DOHH2 (cell line): ENCODE data around the gene GXYLT2.
"Not testable (repeated sequence)": the region's sequence is repeated elsewhere in the genome, so short reads cannot be mapped to it uniquely, and the experiment has no call there.

Source experiments
- H3F3A ChIP-seq: fragments of 200-600 bp; sonication (generic), shearing (Covaris generic); 2 replicates; pipeline ENCODE4 v1.6.0; 2016; ENCODE audit warnings: antibody characterized with exemption, mild to moderate bottlenecking; ENCODE audit not compliant: control insufficient read depth, insufficient read depth
- H3K27ac ChIP-seq: fragments of 200-600 bp; sonication (generic); 2 replicates; pipeline ENCODE4 v1.5.1; 2014; ENCODE audit warnings: low read depth, mild to moderate bottlenecking, low read length, moderate library complexity
- H3K27me3 ChIP-seq: fragments of 200-600 bp; sonication (generic); 2 replicates; pipeline ENCODE4 v1.6.1; 2014; ENCODE audit warnings: mild to moderate bottlenecking, low read length, mixed read lengths; ENCODE audit not compliant: control insufficient read depth
- H3K36me3 ChIP-seq: fragments of 200-600 bp; sonication (generic); 2 replicates; pipeline ENCODE4 v1.6.1; 2014; ENCODE audit warnings: mild to moderate bottlenecking, low read length, moderate library complexity, mixed read lengths; ENCODE audit not compliant: control insufficient read depth
- H3K4me1 ChIP-seq: fragments of 200-600 bp; sonication (generic); 2 replicates; pipeline ENCODE4 v1.6.1; 2014; ENCODE audit warnings: mild to moderate bottlenecking, low read length, mixed read lengths; ENCODE audit not compliant: control insufficient read depth
- H3K4me2 ChIP-seq: fragments of 200-600 bp; sonication (generic); 2 replicates; pipeline ENCODE4 v1.6.0; 2014; ENCODE audit warnings: mild to moderate bottlenecking, low read length, moderate library complexity
- H3K4me3 ChIP-seq: fragments of 200-600 bp; sonication (generic); 2 replicates; pipeline ENCODE4 v1.5.1; 2014; ENCODE audit warnings: mild to moderate bottlenecking, low read length, mixed read lengths
- H3K79me2 ChIP-seq: fragments of 200-600 bp; sonication (generic); 2 replicates; pipeline ENCODE4 v1.6.1; 2014; ENCODE audit warnings: mild to moderate bottlenecking, low read length, mixed read lengths; ENCODE audit not compliant: control insufficient read depth
- H3K9me2 ChIP-seq: fragments of 200-600 bp; sonication (generic); replicated peaks from 2 replicates; pipeline ENCODE4 v1.6.1; 2014; ENCODE audit warnings: mild to moderate bottlenecking, low read length, mixed read lengths; ENCODE audit not compliant: control insufficient read depth
- H3K9me3 ChIP-seq: fragments of 200-600 bp; sonication (generic); 2 replicates; pipeline ENCODE4 v1.6.1; 2014; ENCODE audit warnings: antibody characterized with exemption, low read length, mixed read lengths; ENCODE audit not compliant: control insufficient read depth, insufficient read depth
- H4K20me1 ChIP-seq: fragments of 200-600 bp; sonication (generic); 2 replicates; pipeline ENCODE4 v1.6.0; 2014; ENCODE audit warnings: low read depth, mild to moderate bottlenecking, antibody characterized with exemption, low read length, moderate library complexity; ENCODE audit not compliant: control insufficient read depth, insufficient read depth
- CTCF ChIP-seq: fragments of 200-600 bp; sonication (generic); IDR thresholded peaks from one replicate; pipeline ENCODE4 v1.5.1; 2014; ENCODE audit warnings: antibody characterized with exemption, mild to moderate bottlenecking, low read depth, low read length; ENCODE audit not compliant: poor library complexity, severe bottlenecking
- EZH2phosphoT487 ChIP-seq: fragments of 200-600 bp; sonication (generic); IDR thresholded peaks from 2 replicates; pipeline ENCODE4 v1.6.1; 2017; ENCODE audit warnings: borderline replicate concordance, mild to moderate bottlenecking, antibody characterized with exemption, low read length, moderate library complexity, mixed read lengths

GXYLT2 gene

DNA sequence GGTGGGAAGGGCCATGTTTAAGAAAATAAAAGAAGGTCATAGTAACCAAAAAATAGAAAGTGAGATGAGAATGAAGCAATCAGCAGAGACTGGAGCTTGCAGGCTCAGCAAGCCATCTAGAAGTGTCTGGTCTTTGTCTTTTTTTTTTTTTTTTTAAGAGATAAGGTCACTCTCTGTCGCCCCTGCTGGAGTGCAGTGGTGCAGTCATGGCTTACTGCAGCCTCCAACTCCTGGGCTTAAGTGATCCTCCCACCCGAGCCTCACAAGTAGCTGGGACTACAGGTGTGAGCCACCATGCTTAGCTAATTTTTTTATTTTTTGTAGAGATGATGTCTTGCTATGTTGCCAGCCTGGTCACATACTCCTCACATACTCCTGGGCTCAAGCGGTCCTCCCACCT is 36.2 kb downstream of the GXYLT2 start:
- Histone ChIP-seq H4K20me1 (no peaks in the 10 kb centered on the region), H3K4me1 (no peaks in the 10 kb centered on the region), H3K4me2 (no peak overlapping the region), H3K4me3 (no peak overlapping the region), H3F3A (no peaks in the 10 kb centered on the region), H3K27ac (no peak overlapping the region), H3K9me2 (no peaks in the 10 kb centered on the region), H3K79me2 (no peaks in the 10 kb centered on the region), H3K36me3 (no peaks in the 10 kb centered on the region), H3K27me3 (no peaks in the 10 kb centered on the region; the same call in 1 of the 2 replicates), H3K9me3 (no peaks in the 10 kb centered on the region)
- TF ChIP-seq EZH2phosphoT487: no peak
- peak; percentile 33 for TF ChIP-seq CTCF

DNA sequence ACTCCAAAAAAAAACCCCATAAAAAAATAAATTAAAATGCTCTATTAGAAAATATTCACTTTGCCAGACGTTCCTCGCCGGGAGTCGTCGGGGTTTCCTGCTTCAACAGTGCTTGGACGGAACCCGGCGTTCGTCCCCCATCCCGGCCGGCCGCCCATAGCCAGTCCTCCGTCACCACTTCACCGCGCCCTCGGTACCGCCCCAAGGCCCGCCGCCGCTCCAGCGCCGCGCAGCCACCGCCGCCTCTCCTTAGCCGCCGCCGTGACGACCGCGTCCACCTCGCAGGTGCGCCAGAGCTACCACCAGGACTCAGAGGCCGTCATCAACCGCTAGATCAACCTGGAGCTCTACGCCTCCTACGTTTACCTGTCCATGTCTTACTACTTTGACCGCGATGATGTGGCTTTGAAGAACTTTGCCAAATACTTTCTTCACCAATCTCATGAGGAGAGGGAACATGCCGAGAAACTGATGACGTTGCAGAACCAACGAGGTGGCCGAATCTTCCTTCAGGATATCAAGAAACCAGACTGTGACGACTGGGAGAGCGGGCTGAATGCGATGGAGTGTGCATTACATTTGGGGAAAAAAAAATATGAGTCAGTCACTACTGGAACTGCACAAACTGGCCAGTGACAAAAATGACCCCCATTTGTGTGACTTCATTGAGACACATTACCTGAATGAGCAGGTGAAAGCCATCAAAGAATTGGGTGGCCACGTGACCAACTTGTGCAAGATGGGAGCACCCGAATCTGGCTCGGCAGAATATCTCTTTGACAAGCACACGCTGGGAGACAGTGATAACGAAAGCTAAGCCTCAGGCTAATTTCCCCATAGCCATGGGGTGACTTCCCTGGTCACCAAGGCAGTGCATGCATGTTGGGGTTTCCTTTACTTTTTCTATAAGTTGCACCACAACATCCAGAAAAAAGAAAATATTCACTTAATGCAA is 41.2 kb downstream of the GXYLT2 start:
- H3K36me3 ChIP-seq, H3K79me2 ChIP-seq, H3K9me2 ChIP-seq, H3K4me3 ChIP-seq, H3F3A ChIP-seq, H3K9me3 ChIP-seq, H3K27ac ChIP-seq, H3K4me1 ChIP-seq, H4K20me1 ChIP-seq, H3K4me2 ChIP-seq, H3K27me3 ChIP-seq: not testable (repeated sequence)

DNA sequence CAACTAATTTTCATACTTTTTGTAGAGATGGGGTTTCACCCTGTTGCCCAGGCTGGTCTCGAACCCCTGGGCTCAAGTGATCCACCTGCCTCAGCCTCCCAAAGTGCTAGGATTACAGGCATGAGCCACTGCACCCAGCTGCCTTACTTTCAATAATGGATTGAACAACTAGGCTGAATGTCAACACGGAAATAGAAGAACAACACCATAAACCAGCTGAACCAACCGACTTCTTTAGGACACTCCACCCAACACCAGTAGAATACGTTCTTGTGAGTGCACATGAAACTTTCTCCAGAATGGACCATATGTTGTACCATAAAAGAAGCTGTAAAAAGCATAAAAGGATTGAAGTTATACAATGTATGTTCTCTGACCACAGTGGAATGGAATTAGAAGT is 42.9 kb downstream of the GXYLT2 start:
- H3K4me1 ChIP-seq: no peaks in the 10 kb centered on the region
- H3K9me3 ChIP-seq: no peaks in the 10 kb centered on the region
- H3K27me3 ChIP-seq: peaks cover 10% of the 10 kb centered on the region
- no peaks in the 10 kb centered on the region for H4K20me1 ChIP-seq
- TF ChIP-seq CTCF: no peak
- no peak for TF ChIP-seq EZH2phosphoT487
- no peak overlapping the region for H3K27ac ChIP-seq
- no peaks in the 10 kb centered on the region for H3F3A ChIP-seq
- no peaks in the 10 kb centered on the region for H3K9me2 ChIP-seq
- no peaks in the 10 kb centered on the region for H3K79me2 ChIP-seq
- H3K36me3 ChIP-seq: no peaks in the 10 kb centered on the region
- H3K4me2 ChIP-seq: no peak overlapping the region
- H3K4me3 ChIP-seq: no peak overlapping the region

DNA sequence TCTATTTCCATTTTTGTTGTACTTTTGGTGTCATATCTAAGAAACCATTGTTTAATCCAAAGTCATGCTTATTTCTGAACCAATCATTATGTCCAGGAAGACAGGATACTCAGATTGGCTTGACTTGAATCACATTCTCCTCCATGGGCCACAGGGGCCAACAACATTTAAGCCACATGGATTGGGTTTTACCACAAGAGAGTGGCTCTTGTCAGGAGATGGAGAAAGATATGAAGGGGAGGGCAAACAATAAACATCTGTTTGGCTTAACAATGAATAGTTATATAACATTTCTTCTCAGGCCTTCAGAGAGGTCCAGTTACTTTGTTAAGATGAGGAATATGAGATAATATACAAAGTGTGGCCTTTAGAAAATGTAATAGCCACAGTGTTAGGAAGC is 44.6 kb downstream of the GXYLT2 start:
- H3K4me1 ChIP-seq: no peaks in the 10 kb centered on the region
- H3K79me2 ChIP-seq: no peaks in the 10 kb centered on the region
- H4K20me1 ChIP-seq: no peaks in the 10 kb centered on the region
- peaks cover 12% of the 10 kb centered on the region for H3K27me3 ChIP-seq
- TF ChIP-seq EZH2phosphoT487: no peak
- TF ChIP-seq CTCF: no peak
- no peaks in the 10 kb centered on the region for H3K9me3 ChIP-seq
- no peak overlapping the region for H3K27ac ChIP-seq
- no peak overlapping the region for H3K4me2 ChIP-seq
- H3K4me3 ChIP-seq: no peak overlapping the region
- H3K9me2 ChIP-seq: no peaks in the 10 kb centered on the region
- no peaks in the 10 kb centered on the region for H3K36me3 ChIP-seq
- H3F3A ChIP-seq: no peaks in the 10 kb centered on the region
